ENCODE measurements around the gene GATA3. TPM values are rescaled to one million over a fixed set of nuclear protein-coding genes. Genes with fewer than 3 reads are reported as not detected.

GATA3 gene
- total and polyA plus RNA-seq, 2 experiments from 2014 or later = 0.23 TPM; not detected in 1

DNA sequence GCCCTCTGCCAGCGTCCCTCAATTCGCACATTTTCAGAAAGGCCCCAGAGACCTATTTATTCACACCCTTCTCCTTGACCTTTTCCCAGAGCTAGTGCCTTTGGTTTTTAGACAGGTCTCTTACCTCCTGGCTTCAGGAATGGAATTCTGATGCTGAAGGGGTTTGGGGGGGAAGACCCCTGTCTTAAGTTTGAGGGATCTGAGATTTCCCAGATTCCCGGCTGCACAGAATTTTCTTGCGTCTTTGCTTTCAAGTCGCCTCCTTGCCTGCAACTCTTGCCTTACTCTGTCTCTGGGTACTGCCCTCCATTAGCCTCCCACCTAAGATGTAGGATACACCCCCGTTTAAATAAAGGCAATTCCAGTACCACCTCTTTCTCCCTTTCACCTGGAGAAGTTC is 1.9 kb downstream of the GATA3 start:
- Mint-ChIP-seq H3K27ac (no peak overlapping the region), H3K4me1 (peaks cover 74% of the 10 kb centered on the region), H3K4me3 (peak overlapping the region; percentile 63), H3K36me3 (ENCODE audit: low read depth) (peaks cover 2% of the 10 kb centered on the region; the same call in 1 of the 3 replicates), H3K9me3 (no peaks in the 10 kb centered on the region), H3K27me3 (ENCODE audit: insufficient read depth, low read depth, poor library complexity) (peaks cover 94% of the 10 kb centered on the region)
- Histone ChIP-seq H4K20me1 (replicated peaks; ENCODE audit: insufficient read depth) (no peaks in the 10 kb centered on the region; the same call in 1 of the 2 replicates), H3K27ac (ENCODE audit: low read depth) (no peak overlapping the region), H3K4me3 (peak overlapping the region; percentile 60), H2AFZ (no peak overlapping the region; the same call in 1 of the 2 replicates), H3K4me2 (peak overlapping the region; percentile 99), H3K79me2 (replicated peaks; ENCODE audit: insufficient read depth) (no peaks in the 10 kb centered on the region), H3K4me1 (ENCODE audit: insufficient read depth) (peaks cover 63% of the 10 kb centered on the region), H3F3A (replicated peaks; ENCODE audit: low read depth) (peaks cover 31% of the 10 kb centered on the region), H3K9me2 (ENCODE audit: insufficient read depth) (no peaks in the 10 kb centered on the region), H3K36me3 (ENCODE audit: insufficient read depth) (no peaks in the 10 kb centered on the region), H3K27me3 (ENCODE audit: insufficient read depth) (peaks cover 97% of the 10 kb centered on the region)
- no peak for DNase-seq (ENCODE audit: low spot score)
- no peak for TF ChIP-seq CREB1 (CRISPR knock-in tag; IDR thresholded peaks at IDR 0.05; ENCODE audit: low read depth)
- no peak for TF ChIP-seq ETS1 (IDR thresholded peaks at IDR 0.05)
- TF ChIP-seq ZNF114 (CRISPR knock-in tag; IDR thresholded peaks at IDR 0.05) = no peak
- TF ChIP-seq EZH2phosphoT487 (IDR thresholded peaks at IDR 0.05; ENCODE audit: unreplicated experiment) = no peak
- peak; percentile 78 for TF ChIP-seq EZH2 (IDR thresholded peaks at IDR 0.05; ENCODE audit: low read depth, unreplicated experiment)
- no peak for TF ChIP-seq JUNB (IDR thresholded peaks at IDR 0.05; ENCODE audit: unreplicated experiment)
- ATAC-seq = no peak

DNA sequence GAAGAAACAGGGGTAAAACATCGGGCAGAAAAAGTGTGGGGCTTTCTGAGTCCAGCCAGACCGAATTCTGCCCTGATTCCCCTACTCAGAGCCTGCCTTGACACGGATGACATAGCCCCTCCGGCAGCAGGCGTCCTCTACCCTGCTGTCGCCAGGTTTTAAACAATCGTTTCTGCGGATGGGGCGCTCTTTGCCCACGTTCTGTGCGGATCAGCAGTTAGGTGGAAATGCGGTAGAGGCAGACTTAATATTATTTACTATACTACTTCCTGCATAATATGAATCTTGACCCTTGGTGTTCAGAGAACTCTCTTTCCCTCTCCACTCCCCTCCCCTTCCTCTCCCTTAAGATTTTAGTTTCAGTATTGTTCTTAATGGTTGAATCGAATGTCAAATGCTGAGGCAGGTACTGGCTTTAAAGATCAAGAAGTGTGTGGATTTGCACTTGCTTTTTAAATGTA is 2.4 kb downstream of the GATA3 start:
- Histone ChIP-seq H3K27ac (ENCODE audit: low read depth) (no peak overlapping the region), H3K36me3 (ENCODE audit: insufficient read depth) (no peaks in the 10 kb centered on the region), H3K9me2 (ENCODE audit: insufficient read depth) (no peaks in the 10 kb centered on the region), H4K20me1 (replicated peaks; ENCODE audit: insufficient read depth) (no peaks in the 10 kb centered on the region; the same call in 1 of the 2 replicates), H3F3A (replicated peaks; ENCODE audit: low read depth) (peaks cover 31% of the 10 kb centered on the region), H3K4me1 (ENCODE audit: insufficient read depth) (peaks cover 66% of the 10 kb centered on the region), H3K4me2 (peak overlapping the region; percentile 99), H3K79me2 (replicated peaks; ENCODE audit: insufficient read depth) (no peaks in the 10 kb centered on the region), H3K27me3 (ENCODE audit: insufficient read depth) (peaks cover 97% of the 10 kb centered on the region), H3K4me3 (peak overlapping the region; percentile 60), H2AFZ (no peak overlapping the region)
- H3K27ac Mint-ChIP-seq = no peak overlapping the region
- peak; percentile 25 for TF ChIP-seq EZH2 (IDR thresholded peaks at IDR 0.05; ENCODE audit: low read depth, unreplicated experiment)
- no peak for TF ChIP-seq JUNB (IDR thresholded peaks at IDR 0.05; ENCODE audit: unreplicated experiment)
- TF ChIP-seq STAT1 (IDR thresholded peaks at IDR 0.05; ENCODE audit: unreplicated experiment) = no peak
- peak overlapping the region; percentile 63 for H3K4me3 Mint-ChIP-seq
- DNase-seq (ENCODE audit: low spot score) = peak; percentile 51
- H3K27me3 Mint-ChIP-seq (ENCODE audit: insufficient read depth, low read depth, poor library complexity) = peaks cover 95% of the 10 kb centered on the region
- peaks cover 75% of the 10 kb centered on the region for H3K4me1 Mint-ChIP-seq
- H3K9me3 Mint-ChIP-seq = no peaks in the 10 kb centered on the region
- H3K36me3 Mint-ChIP-seq (ENCODE audit: low read depth) = peaks cover 2% of the 10 kb centered on the region; the same call in 1 of the 3 replicates
- ATAC-seq = no peak

GRCh38 chr10:8057636-8058273 is 3.3 kb downstream of the GATA3 start:
- peak overlapping the region; percentile 99 for H3K4me2 ChIP-seq
- peaks cover 2% of the 10 kb centered on the region; the same call in 1 of the 3 replicates for H3K36me3 Mint-ChIP-seq (ENCODE audit: low read depth)
- H3K27ac Mint-ChIP-seq = no peak overlapping the region

More at GRCh38 chr10:8057636-8058273, 3.3 kb downstream of the GATA3 start:
- Histone ChIP-seq H3K4me3 (peak overlapping the region; percentile 60), H4K20me1 (replicated peaks; ENCODE audit: insufficient read depth) (no peaks in the 10 kb centered on the region; the same call in 1 of the 2 replicates), H3K9me2 (ENCODE audit: insufficient read depth) (no peaks in the 10 kb centered on the region), H2AFZ (no peak overlapping the region), H3K79me2 (replicated peaks; ENCODE audit: insufficient read depth) (no peaks in the 10 kb centered on the region), H3K27ac (ENCODE audit: low read depth) (no peak overlapping the region), H3K4me1 (ENCODE audit: insufficient read depth) (peaks cover 66% of the 10 kb centered on the region), H3K36me3 (ENCODE audit: insufficient read depth) (no peaks in the 10 kb centered on the region), H3K27me3 (ENCODE audit: insufficient read depth) (peaks cover 97% of the 10 kb centered on the region), H3F3A (replicated peaks; ENCODE audit: low read depth) (peaks cover 33% of the 10 kb centered on the region)
- peak; percentile 26 for TF ChIP-seq EZH2 (IDR thresholded peaks at IDR 0.05; ENCODE audit: low read depth, unreplicated experiment)
- no peak for TF ChIP-seq STAT1 (IDR thresholded peaks at IDR 0.05; ENCODE audit: unreplicated experiment)
- TF ChIP-seq, protein P1, sequence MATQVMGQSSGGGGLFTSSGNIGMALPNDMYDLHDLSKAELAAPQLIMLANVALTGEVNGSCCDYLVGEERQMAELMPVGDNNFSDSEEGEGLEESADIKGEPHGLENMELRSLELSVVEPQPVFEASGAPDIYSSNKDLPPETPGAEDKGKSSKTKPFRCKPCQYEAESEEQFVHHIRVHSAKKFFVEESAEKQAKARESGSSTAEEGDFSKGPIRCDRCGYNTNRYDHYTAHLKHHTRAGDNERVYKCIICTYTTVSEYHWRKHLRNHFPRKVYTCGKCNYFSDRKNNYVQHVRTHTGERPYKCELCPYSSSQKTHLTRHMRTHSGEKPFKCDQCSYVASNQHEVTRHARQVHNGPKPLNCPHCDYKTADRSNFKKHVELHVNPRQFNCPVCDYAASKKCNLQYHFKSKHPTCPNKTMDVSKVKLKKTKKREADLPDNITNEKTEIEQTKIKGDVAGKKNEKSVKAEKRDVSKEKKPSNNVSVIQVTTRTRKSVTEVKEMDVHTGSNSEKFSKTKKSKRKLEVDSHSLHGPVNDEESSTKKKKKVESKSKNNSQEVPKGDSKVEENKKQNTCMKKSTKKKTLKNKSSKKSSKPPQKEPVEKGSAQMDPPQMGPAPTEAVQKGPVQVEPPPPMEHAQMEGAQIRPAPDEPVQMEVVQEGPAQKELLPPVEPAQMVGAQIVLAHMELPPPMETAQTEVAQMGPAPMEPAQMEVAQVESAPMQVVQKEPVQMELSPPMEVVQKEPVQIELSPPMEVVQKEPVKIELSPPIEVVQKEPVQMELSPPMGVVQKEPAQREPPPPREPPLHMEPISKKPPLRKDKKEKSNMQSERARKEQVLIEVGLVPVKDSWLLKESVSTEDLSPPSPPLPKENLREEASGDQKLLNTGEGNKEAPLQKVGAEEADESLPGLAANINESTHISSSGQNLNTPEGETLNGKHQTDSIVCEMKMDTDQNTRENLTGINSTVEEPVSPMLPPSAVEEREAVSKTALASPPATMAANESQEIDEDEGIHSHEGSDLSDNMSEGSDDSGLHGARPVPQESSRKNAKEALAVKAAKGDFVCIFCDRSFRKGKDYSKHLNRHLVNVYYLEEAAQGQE (IDR thresholded peaks at IDR 0.05; ENCODE audit: unreplicated experiment) = no peak
- TF ChIP-seq CREB1 (CRISPR knock-in tag; IDR thresholded peaks at IDR 0.05; ENCODE audit: low read depth) = no peak
- Mint-ChIP-seq H3K4me1 (peaks cover 75% of the 10 kb centered on the region), H3K27me3 (ENCODE audit: insufficient read depth, low read depth, poor library complexity) (peaks cover 95% of the 10 kb centered on the region), H3K9me3 (no peaks in the 10 kb centered on the region), H3K4me3 (peak overlapping the region; percentile 61)
- ATAC-seq = no peak
- peak; percentile 43 for DNase-seq (ENCODE audit: low spot score)

All from GM23338 (cell line).